Measurements from ENCODE around the gene PARP14.

PARP14 gene

DNA sequence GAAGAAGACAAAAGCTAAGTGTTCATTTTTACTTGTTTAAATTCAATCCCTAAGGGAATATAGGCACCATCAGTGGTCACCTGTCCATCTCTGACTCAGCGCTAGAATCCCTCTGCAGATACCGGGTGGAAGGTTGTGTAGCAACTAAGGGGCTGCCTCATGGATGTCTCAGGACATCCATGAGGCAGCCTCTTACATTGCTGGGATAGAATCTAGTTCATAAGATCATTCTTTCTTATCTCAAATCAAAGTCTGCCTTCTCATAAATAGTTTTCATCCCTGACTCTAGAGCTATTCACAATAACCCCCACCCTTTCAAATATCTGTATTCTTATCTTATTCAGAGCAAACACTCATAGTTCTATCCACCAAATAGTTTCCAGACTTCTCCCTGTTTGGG is 74.9 kb downstream of the PARP14 start:
- H3K27ac Mint-ChIP-seq: no peak overlapping the region
- no peaks in the 10 kb centered on the region for H3K9me3 Mint-ChIP-seq
- CTCF ChIA-PET: interaction anchor here (0.7 to 1.5 kb wide), 15 partner anchors 10 to 275 kb away, joined by 3 to 11 read pairs (median 4); partner anchors contain the start of gene SEMA5B
- peaks cover 7% of the 10 kb centered on the region for H3K36me3 Mint-ChIP-seq
- H3K4me3 Mint-ChIP-seq: no peak overlapping the region
- H3K27me3 Mint-ChIP-seq: no peaks in the 10 kb centered on the region
- H3K4me1 Mint-ChIP-seq: peaks cover 10% of the 10 kb centered on the region
- DNase-seq: no peak

GRCh38 chr3:122758877-122759560 is 78.4 kb downstream of the PARP14 start:
- Mint-ChIP-seq H3K36me3 (peaks cover 12% of the 10 kb centered on the region), H3K27ac (peak overlapping the region; percentile 17), H3K27me3 (no peaks in the 10 kb centered on the region), H3K9me3 (no peaks in the 10 kb centered on the region), H3K4me1 (peaks cover 10% of the 10 kb centered on the region), H3K4me3 (no peak overlapping the region)
- DNase-seq: peak; percentile 21
- CTCF ChIA-PET: interaction anchor here (1.4 kb wide), 1 partner anchor 17 kb away, joined by 3 read pairs; no protein-coding TSS in a partner anchor

GRCh38 chr3:122760453-122761271 is 80.0 kb downstream of the PARP14 start:
- Mint-ChIP-seq H3K36me3 (peaks cover 8% of the 10 kb centered on the region), H3K4me3 (no peak overlapping the region), H3K27ac (no peak overlapping the region), H3K9me3 (no peaks in the 10 kb centered on the region), H3K4me1 (peaks cover 10% of the 10 kb centered on the region), H3K27me3 (no peaks in the 10 kb centered on the region)
- CTCF ChIA-PET: no interaction called here
- no peak for DNase-seq

- no peaks in the 10 kb centered on the region for H3K4me1 Mint-ChIP-seq
- no peaks in the 10 kb centered on the region for H3K27me3 Mint-ChIP-seq
- no peaks in the 10 kb centered on the region for H3K9me3 Mint-ChIP-seq
- CTCF ChIA-PET: interaction anchor here (3.9 kb wide), 1 partner anchor 11 kb away, joined by 11 read pairs; no protein-coding TSS in a partner anchor
- H3K36me3 Mint-ChIP-seq: peaks cover 16% of the 10 kb centered on the region
- H3K27ac Mint-ChIP-seq: no peak overlapping the region
- no peak overlapping the region for H3K4me3 Mint-ChIP-seq
- DNase-seq: no peak
Observed at GRCh38 chr3:122766430-122766829, 85.8 kb downstream of the PARP14 start.

GRCh38 chr3:122767540-122768372 is 87.1 kb downstream of the PARP14 start:
- H3K4me1 Mint-ChIP-seq: no peaks in the 10 kb centered on the region
- H3K4me3 Mint-ChIP-seq: no peak overlapping the region
- H3K27me3 Mint-ChIP-seq: no peaks in the 10 kb centered on the region
- DNase-seq: no peak
- peaks cover 14% of the 10 kb centered on the region for H3K36me3 Mint-ChIP-seq
- no peaks in the 10 kb centered on the region for H3K9me3 Mint-ChIP-seq
- no peak overlapping the region for H3K27ac Mint-ChIP-seq
- CTCF ChIA-PET: no interaction called here

GRCh38 chr3:122770521-122771202 is 90.0 kb downstream of the PARP14 start:
- CTCF ChIA-PET: interaction anchor here (1.4 kb wide), 1 partner anchor 16 kb away, joined by 5 read pairs; no protein-coding TSS in a partner anchor

GRCh38 chr3:122772827-122773226 is 92.2 kb downstream of the PARP14 start:
- Mint-ChIP-seq H3K4me1 (no peaks in the 10 kb centered on the region), H3K27ac (no peak overlapping the region), H3K4me3 (no peak overlapping the region), H3K27me3 (no peaks in the 10 kb centered on the region), H3K9me3 (no peaks in the 10 kb centered on the region), H3K36me3 (peaks cover 8% of the 10 kb centered on the region)
- DNase-seq: no peak
- CTCF ChIA-PET: interaction anchor here (1.4 kb wide), 1 partner anchor 17 kb away, joined by 3 read pairs; no protein-coding TSS in a partner anchor

More at GRCh38 chr3:122770521-122771202, 90.0 kb downstream of the PARP14 start:
- Mint-ChIP-seq H3K27ac (no peak overlapping the region), H3K27me3 (no peaks in the 10 kb centered on the region), H3K4me1 (no peaks in the 10 kb centered on the region), H3K4me3 (no peak overlapping the region), H3K36me3 (peaks cover 8% of the 10 kb centered on the region), H3K9me3 (no peaks in the 10 kb centered on the region)
- no peak for DNase-seq

DNA sequence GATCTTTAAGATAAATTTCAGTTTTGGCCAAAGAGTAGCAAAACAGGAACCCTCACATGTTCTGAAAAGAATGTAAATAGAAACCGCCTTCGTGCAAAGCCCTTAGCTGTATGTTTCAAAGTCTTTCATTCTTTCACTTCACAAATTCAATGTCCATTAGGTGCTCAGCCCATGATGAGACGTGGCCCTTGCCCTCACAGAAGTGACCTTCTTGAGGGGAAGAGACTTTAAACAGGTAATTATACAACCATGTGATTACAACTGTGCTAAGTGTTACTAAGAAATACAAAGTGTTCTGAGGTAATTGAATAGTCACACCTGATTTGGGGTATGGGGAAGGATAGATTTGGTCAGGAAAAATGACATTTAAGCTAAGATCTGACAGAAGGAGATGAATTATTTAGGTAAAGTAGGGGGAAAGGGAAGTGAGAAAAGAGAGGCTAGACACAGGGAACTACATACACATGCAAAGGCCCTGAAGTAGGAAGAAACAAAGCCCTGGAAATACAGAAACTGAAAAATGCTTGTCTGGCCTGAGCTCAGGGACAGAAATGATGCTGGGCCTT is 93.4 kb downstream of the PARP14 start:
- H3K4me3 Mint-ChIP-seq: no peak overlapping the region
- H3K27me3 Mint-ChIP-seq: no peaks in the 10 kb centered on the region
- no peaks in the 10 kb centered on the region for H3K4me1 Mint-ChIP-seq
- CTCF ChIA-PET: no interaction called here
- H3K36me3 Mint-ChIP-seq: peaks cover 4% of the 10 kb centered on the region
- no peak for DNase-seq
- no peak overlapping the region for H3K27ac Mint-ChIP-seq
- no peaks in the 10 kb centered on the region for H3K9me3 Mint-ChIP-seq

- H3K36me3 Mint-ChIP-seq: peaks cover 4% of the 10 kb centered on the region
- H3K4me3 Mint-ChIP-seq: no peak overlapping the region
- no peak for DNase-seq
- no peak overlapping the region for H3K27ac Mint-ChIP-seq
- no peaks in the 10 kb centered on the region for H3K9me3 Mint-ChIP-seq
- CTCF ChIA-PET: interaction anchor here (0.7 kb wide), 1 partner anchor 10 kb away, joined by 3 read pairs; no protein-coding TSS in a partner anchor
- no peaks in the 10 kb centered on the region for H3K4me1 Mint-ChIP-seq
- no peaks in the 10 kb centered on the region for H3K27me3 Mint-ChIP-seq
Observed at GRCh38 chr3:122774564-122774963, 93.9 kb downstream of the PARP14 start.

DNA sequence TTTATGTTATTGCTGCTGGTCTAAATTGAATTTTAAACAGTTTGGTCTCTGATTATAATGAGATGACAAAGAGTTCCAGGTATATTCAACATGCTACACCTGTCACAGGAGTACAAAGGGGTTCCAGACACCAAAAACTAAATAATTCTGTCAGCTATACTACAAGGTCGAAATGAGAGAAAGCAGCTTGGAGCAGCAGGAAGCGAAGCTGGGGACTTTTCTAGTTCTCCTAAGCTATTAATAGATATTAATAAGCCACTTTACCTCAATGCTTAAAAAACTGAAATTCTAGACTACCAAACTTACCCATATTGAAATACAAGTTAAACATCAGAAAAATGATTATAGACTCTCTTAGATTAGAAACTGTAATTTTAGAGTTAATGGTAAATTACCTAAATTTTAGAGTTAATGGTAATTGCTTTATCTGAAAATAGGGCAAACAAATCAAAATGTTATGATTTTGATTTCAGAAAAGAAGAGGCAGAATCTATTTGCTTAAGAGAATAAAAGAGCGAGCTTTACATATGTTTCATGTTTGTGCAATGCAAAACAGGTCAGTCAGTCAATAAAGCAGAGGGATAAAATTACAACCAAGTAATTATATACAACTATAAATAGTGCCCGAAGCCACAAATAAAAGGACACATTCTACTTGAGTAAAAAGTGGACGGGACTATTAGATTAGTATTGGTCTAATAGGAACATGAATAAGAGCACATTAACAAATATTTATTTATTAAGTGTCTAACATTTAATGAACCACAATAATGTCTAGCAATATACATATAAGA is 96.2 kb downstream of the PARP14 start:
- no peak for DNase-seq
- H3K27ac Mint-ChIP-seq: no peak overlapping the region
- CTCF ChIA-PET: interaction anchor here (0.8 to 1.5 kb wide), 2 partner anchors 9 to 19 kb away, joined by 3 to 4 read pairs; no protein-coding TSS in a partner anchor
- peaks cover 3% of the 10 kb centered on the region for H3K36me3 Mint-ChIP-seq
- H3K9me3 Mint-ChIP-seq: no peaks in the 10 kb centered on the region
- H3K27me3 Mint-ChIP-seq: no peaks in the 10 kb centered on the region
- no peak overlapping the region for H3K4me3 Mint-ChIP-seq
- no peaks in the 10 kb centered on the region for H3K4me1 Mint-ChIP-seq

DNA sequence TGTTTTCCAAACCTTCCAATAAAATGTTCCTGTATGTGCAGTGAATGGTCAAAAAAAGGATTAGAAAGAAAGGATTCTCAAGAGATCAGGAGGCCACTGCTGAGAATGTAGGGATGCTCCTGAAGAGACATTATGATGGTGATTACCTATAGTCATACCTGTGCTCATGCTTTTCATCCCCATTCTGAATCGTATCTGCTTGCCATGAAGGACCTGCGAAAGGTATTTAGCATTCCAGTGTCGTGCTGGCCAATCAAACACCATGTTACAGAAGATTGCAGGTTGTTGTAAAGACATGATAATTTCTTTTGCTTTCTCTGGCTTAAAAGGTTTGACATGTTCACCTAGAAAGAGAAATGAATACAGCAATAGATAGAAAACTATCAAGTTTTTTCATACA is 96.9 kb downstream of the PARP14 start:
- CTCF ChIA-PET: no interaction called here
- Mint-ChIP-seq H3K9me3 (no peaks in the 10 kb centered on the region), H3K4me3 (no peak overlapping the region), H3K4me1 (no peaks in the 10 kb centered on the region), H3K27me3 (no peaks in the 10 kb centered on the region), H3K36me3 (peaks cover 3% of the 10 kb centered on the region), H3K27ac (no peak overlapping the region)
- no peak for DNase-seq

Data from activated naive CD4-positive, alpha-beta T cell treated with anti-CD3 and anti-CD28 coated beads, Interleukin-2, amount 10 ng/mL, durations not matched to agents 7 days and 5 days (primary cell).